IMR-90 (cell line): Measurements from ENCODE around the gene TMOD2. TPM values are rescaled to one million over a fixed set of nuclear protein-coding genes. Genes with fewer than 3 reads are reported as not detected.

Source experiments
- ATAC-seq: fragments of 200-7000 bp; cut with Tn5 transposase; 2 replicates; pipeline ENCODE4 v1.9.1; 2020; ENCODE audit warnings: low read depth, mild to moderate bottlenecking, moderate library complexity
- BruUV-seq: library from RNA; stranded (reverse); fragments of 400-500 nt; replicated peaks from 2 replicates; lab custom pipeline; 2021; lab: Mats Ljungman, UMichigan
- CTCF ChIA-PET: fragments of 300-600 bp; formaldehyde crosslinking; extraction: SDS; loops from one replicate; lab custom pipeline; 2021; ENCODE audit warnings: antibody characterized with exemption; lab: Yijun Ruan, JAX
- POLR2A ChIA-PET: fragments of 300-600 bp; sonication (Branson Sonifier 250); formaldehyde crosslinking; loops from one replicate; lab custom pipeline; 2022; ENCODE audit warnings: antibody characterized with exemption; ENCODE audit not compliant: unreplicated experiment; lab: Charles Lee
- DNase-seq: peaks from one replicate; pipeline ENCODE4 v3.0.0; 2013
- H2AFZ ChIP-seq: replicated peaks from 2 replicates; pipeline ENCODE3; 2013; ENCODE audit warnings: low read length, mild to moderate bottlenecking; ENCODE audit not compliant: poor library complexity
- H2AK5ac ChIP-seq: 2 replicates; pipeline ENCODE4 v1.6.1; 2013; ENCODE audit warnings: low read depth, low read length, inconsistent platforms
- H2AK9ac ChIP-seq: replicated peaks from 2 replicates; pipeline ENCODE3; 2013; ENCODE audit warnings: mild to moderate bottlenecking, low read depth, low read length, moderate library complexity; ENCODE audit not compliant: poor library complexity
- H2BK120ac ChIP-seq: 2 replicates; pipeline ENCODE4 v1.6.1; 2013; ENCODE audit warnings: low read depth, low read length, inconsistent platforms
- H2BK15ac ChIP-seq: 3 replicates; pipeline ENCODE4 v1.6.1; 2013; ENCODE audit warnings: low read depth, low read length, inconsistent platforms
- H2BK20ac ChIP-seq: 2 replicates; pipeline ENCODE4 v1.6.1; 2013; ENCODE audit warnings: low read depth, mild to moderate bottlenecking, inconsistent platforms, low read length, moderate library complexity
- H2BK5ac ChIP-seq: 2 replicates; pipeline ENCODE4 v1.6.1; 2013; ENCODE audit warnings: mild to moderate bottlenecking, low read depth, low read length, inconsistent platforms; ENCODE audit not compliant: poor library complexity, severe bottlenecking
- H3K14ac ChIP-seq: replicated peaks from 2 replicates; pipeline ENCODE4 v1.6.1; 2013; ENCODE audit warnings: low read depth, low read length, inconsistent platforms
- H3K18ac ChIP-seq: 2 replicates; pipeline ENCODE4 v1.6.1; 2013; ENCODE audit warnings: low read depth, low read length, control low read depth
- H3K23ac ChIP-seq: 2 replicates; pipeline ENCODE4 v1.6.1; 2013; ENCODE audit warnings: low read depth, low read length, inconsistent platforms
- H3K27ac ChIP-seq: 2 replicates; pipeline ENCODE4 v1.5.1; 2013; ENCODE audit warnings: mild to moderate bottlenecking, control low read depth, low read length; ENCODE audit not compliant: insufficient read depth
- H3K27me3 ChIP-seq: 2 replicates; pipeline ENCODE4 v1.6.1; 2013; ENCODE audit warnings: low read length; ENCODE audit not compliant: control insufficient read depth, insufficient read depth
- H3K36me3 ChIP-seq: 2 replicates; pipeline ENCODE4 v1.6.1; 2013; ENCODE audit warnings: low read length, mixed read lengths; ENCODE audit not compliant: control insufficient read depth, insufficient read depth
- H3K4ac ChIP-seq: 2 replicates; pipeline ENCODE4 v1.6.1; 2013; ENCODE audit warnings: low read depth, low read length, inconsistent platforms
- H3K4me1 ChIP-seq: 2 replicates; pipeline ENCODE4 v1.6.1; 2013; ENCODE audit warnings: low read length, mixed read lengths; ENCODE audit not compliant: control insufficient read depth, insufficient read depth
- H3K4me2 ChIP-seq: 2 replicates; pipeline ENCODE4 v1.6.1; 2013; ENCODE audit warnings: low read depth, mild to moderate bottlenecking, control low read depth, low read length, moderate library complexity
- H3K4me3 ChIP-seq: 2 replicates; pipeline ENCODE4 v1.5.1; 2013; ENCODE audit warnings: low read depth, mild to moderate bottlenecking, control low read depth, low read length, moderate library complexity; ENCODE audit not compliant: insufficient read depth
- H3K56ac ChIP-seq: 2 replicates; pipeline ENCODE4 v1.6.1; 2013; ENCODE audit warnings: low read length, inconsistent platforms; ENCODE audit not compliant: insufficient read depth; ENCODE audit errors: extremely low read depth
- H3K79me1 ChIP-seq, 2 experiments: 2 replicates each; pipeline ENCODE4 v1.6.1; 2013; ENCODE audit warnings: low read length in 2 of 2, inconsistent platforms in 1 of 2, low read depth in 1 of 2
- H3K9ac ChIP-seq: 2 replicates; pipeline ENCODE4 v1.6.1; 2013; ENCODE audit warnings: low read depth, low read length, control low read depth
- H3K9me1 ChIP-seq: 2 replicates; pipeline ENCODE4 v1.6.1; 2013; ENCODE audit warnings: low read length, inconsistent platforms; ENCODE audit not compliant: insufficient read depth
- H3K9me3 ChIP-seq: 2 replicates; pipeline ENCODE4 v1.6.1; 2013; ENCODE audit warnings: low read length; ENCODE audit not compliant: control insufficient read depth, insufficient read depth
- H4K20me1 ChIP-seq: 2 replicates; pipeline ENCODE4 v1.6.1; 2013; ENCODE audit warnings: low read length, inconsistent platforms; ENCODE audit not compliant: insufficient read depth
- H4K5ac ChIP-seq: 2 replicates; pipeline ENCODE4 v1.6.1; 2013; ENCODE audit warnings: mild to moderate bottlenecking, low read depth, low read length, control low read depth
- H4K8ac ChIP-seq, 2 experiments: 2 replicates each; pipeline ENCODE4 v1.6.1; 2013; ENCODE audit warnings: low read depth in 2 of 2, low read length in 2 of 2, control low read depth in 1 of 2, inconsistent platforms in 1 of 2
- H4K91ac ChIP-seq: 2 replicates; pipeline ENCODE4 v1.6.1; 2013; ENCODE audit warnings: low read depth, low read length, inconsistent platforms; ENCODE audit not compliant: insufficient read depth
- BHLHE40 ChIP-seq: fragments of 150-350 bp; IDR thresholded peaks from 2 replicates; pipeline ENCODE4 v1.6.1; 2016; ENCODE audit warnings: mild to moderate bottlenecking, low read depth, low read length
- CEBPB ChIP-seq: IDR thresholded peaks from 2 replicates; pipeline ENCODE4 v1.6.1; 2012; ENCODE audit warnings: low read depth, low read length, improper control_type of control experiment
- CHD1 ChIP-seq: IDR thresholded peaks from 2 replicates; pipeline ENCODE4 v1.6.1; 2012; ENCODE audit warnings: low read depth, low read length, improper control_type of control experiment
- FOS ChIP-seq: fragments of 150-350 bp; IDR thresholded peaks from 2 replicates; pipeline ENCODE4 v1.6.1; 2016; ENCODE audit warnings: low read depth, low read length
- MAFK ChIP-seq: IDR thresholded peaks from 2 replicates; pipeline ENCODE4 v1.6.1; 2012; ENCODE audit warnings: low read depth, low read length, improper control_type of control experiment
- MAZ ChIP-seq: IDR thresholded peaks from 2 replicates; pipeline ENCODE4 v1.6.1; 2012; ENCODE audit warnings: low read depth, mild to moderate bottlenecking, low read length, improper control_type of control experiment, moderate library complexity, borderline replicate concordance
- MXI1 ChIP-seq: IDR thresholded peaks from 2 replicates; pipeline ENCODE4 v1.6.1; 2012; ENCODE audit warnings: low read depth, mild to moderate bottlenecking, low read length, moderate library complexity, borderline replicate concordance
- NFE2L2 ChIP-seq: fragments of 150-350 bp; IDR thresholded peaks from 2 replicates; pipeline ENCODE4 v1.6.1; 2016; ENCODE audit warnings: low read depth, mild to moderate bottlenecking, low read length
- POLR2A ChIP-seq: IDR thresholded peaks from 2 replicates; pipeline ENCODE4 v1.6.1; 2012; ENCODE audit warnings: mild to moderate bottlenecking, low read depth, low read length
- RAD21 ChIP-seq: IDR thresholded peaks from 2 replicates; pipeline ENCODE4 v1.6.1; 2012; ENCODE audit warnings: low read length, improper control_type of control experiment
- RCOR1 ChIP-seq: IDR thresholded peaks from 2 replicates; pipeline ENCODE4 v1.6.1; 2012; ENCODE audit warnings: mild to moderate bottlenecking, low read length, improper control_type of control experiment; ENCODE audit not compliant: insufficient replicate concordance
- RFX5 ChIP-seq: IDR thresholded peaks from 2 replicates; pipeline ENCODE4 v1.8.0; 2012; ENCODE audit warnings: low read depth, mild to moderate bottlenecking, low read length, moderate library complexity
- SMC3 ChIP-seq: fragments of 150-350 bp; IDR thresholded peaks from 2 replicates; pipeline ENCODE4 v1.6.1; 2016; ENCODE audit warnings: low read depth, mild to moderate bottlenecking, antibody characterized with exemption, low read length, moderate library complexity
- WGBS, 2 experiments: methylation state at CpG; one replicate each; pipeline versions ENCODE4 v1.1.5 to v1.1.7; 2013; ENCODE audit warnings: missing lambda C conversion rate in 2 of 2; ENCODE audit not compliant: insufficient read length in 1 of 2; ENCODE audit errors: extremely low coverage in 2 of 2; 5-methylcytosine and 5-hydroxymethylcytosine counted together
- dilution Hi-C: fragments of 300-500 bp; cut with HindIII; formaldehyde crosslinking; loops from one replicate; pipeline ENCODE4 v1.14.3; 2018; ENCODE audit warnings: low sequenced_read_pairs; ENCODE audit not compliant: unreplicated experiment
- in situ Hi-C: fragments of 300-500 bp; cut with MboI; formaldehyde crosslinking; loops from 3 replicates; pipeline ENCODE4 v1.14.3; 2019; ENCODE audit warnings: low sequenced_read_pairs, inconsistent platforms, mixed read lengths
- intact Hi-C: fragments of 100-400 bp; cut with micrococcal nuclease; formaldehyde crosslinking; loops from 2 replicates; pipeline ENCODE4 v1.10.0; 2022
- polyA plus RNA-seq, 3 experiments: library from polyadenylated mRNA; depleted of rRNA; stranded (reverse); fragments of >200 nt; gene quantifications; 2 replicates each; pipeline ENCODE4 v1.2.3, GENCODE V29; 2012; ENCODE audit warnings: low replicate concordance in 1 of 3
- total RNA-seq: library from RNA; depleted of rRNA; stranded (reverse); fragments of >200 nt; gene quantifications from 2 replicates; pipeline ENCODE4 v1.2.3, GENCODE V29; 2012
- TF ChIP-seq, protein P1 (sequence below): fragments of 150-350 bp; IDR thresholded peaks from 2 replicates; pipeline ENCODE4 v1.6.1; 2017; ENCODE audit warnings: mild to moderate bottlenecking, antibody characterized with exemption, low read length, low read depth
- TF ChIP-seq, protein P2 (sequence below): conservative IDR thresholded peaks from 2 replicates; pipeline ENCODE4 v1.5.1; 2012; ENCODE audit warnings: mild to moderate bottlenecking, low read depth, low read length, improper control_type of control experiment

The TMOD2 gene
- total and polyA plus RNA-seq, 2 of the 4 experiments (the other 2 are of a cell fraction) = 2.8 to 5.4 TPM

DNA sequence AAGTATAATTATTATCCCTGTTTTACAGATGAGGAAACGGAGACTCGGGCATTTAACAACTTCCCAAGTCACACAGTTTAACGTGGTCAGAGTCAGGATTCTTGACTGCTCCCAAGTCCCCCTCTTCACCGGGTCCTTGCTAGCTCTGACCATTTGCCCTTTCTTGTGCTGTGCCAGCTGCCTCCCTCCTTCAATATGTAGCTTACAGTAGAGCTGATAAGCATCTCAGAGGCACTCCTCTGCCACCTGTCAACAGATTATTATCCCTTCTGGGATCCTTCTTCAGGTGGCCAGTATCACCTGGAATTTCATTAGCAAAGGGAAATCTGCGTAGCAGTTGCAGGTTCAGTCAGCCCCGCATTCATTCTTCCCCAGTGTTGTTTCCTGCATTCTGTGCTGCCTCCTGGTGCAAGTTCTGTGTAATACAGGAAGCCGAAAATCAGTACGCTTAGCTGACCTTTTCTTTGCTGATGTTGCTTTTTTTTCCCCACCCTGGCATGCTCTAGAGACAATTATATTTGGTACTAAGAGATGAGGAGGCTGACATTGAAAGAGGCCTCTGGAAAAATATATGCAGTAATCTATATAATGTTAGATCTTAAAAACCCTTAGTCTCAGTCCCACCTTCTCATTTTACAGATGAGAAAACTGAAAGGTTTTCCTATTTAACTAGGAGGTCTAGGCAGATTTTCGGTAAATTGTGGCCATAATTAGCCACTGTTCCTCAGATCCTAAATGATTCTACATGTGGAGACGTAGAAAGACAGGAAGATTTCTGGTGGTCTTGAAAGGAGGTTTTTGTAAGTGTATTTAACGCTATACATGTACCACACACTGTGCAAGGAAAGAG, 24.8 kb downstream of the TMOD2 start:
- no TSS peak for BruUV-seq
- Histone ChIP-seq H2BK120ac (no peak overlapping the region), H3K27ac (no peak overlapping the region), H3K27me3 (no peaks in the 10 kb centered on the region), H4K20me1 (no peaks in the 10 kb centered on the region), H2BK5ac (no peak overlapping the region), H3K56ac (no peak overlapping the region), H2AFZ (no peak overlapping the region), H4K5ac (no peak overlapping the region), H3K18ac (no peak overlapping the region), H4K8ac (no peak overlapping the region), H2BK15ac (no peak overlapping the region), H3K36me3 (peaks cover 6% of the 10 kb centered on the region; the same call in 1 of the 2 replicates), H2BK20ac (no peak overlapping the region), H3K14ac (no peak overlapping the region), H3K4me1 (no peaks in the 10 kb centered on the region), H2AK9ac (no peak overlapping the region), H3K4ac (no peak overlapping the region), H3K9me3 (no peaks in the 10 kb centered on the region), H3K79me1 (no peaks in the 10 kb centered on the region), H3K4me2 (no peak overlapping the region), H4K91ac (no peak overlapping the region), H3K9ac (no peak overlapping the region), H3K23ac (no peak overlapping the region), H2AK5ac (no peak overlapping the region), H3K4me3 (no peak overlapping the region), H3K9me1 (no peaks in the 10 kb centered on the region; the same call in 1 of the 2 replicates)
- intact Hi-C loops = loop anchor here (1.0 to 5.0 kb wide), 2 partner anchors 126 to 239 kb away; no protein-coding TSS in a partner anchor
- WGBS, 2 experiments = 83% methylated on average over 1 of the region's 11 CpGs; no CpG with 5 or more reads in 1 of the 2 experiments
- ChIA-PET CTCF (interaction anchor here (0.6 to 5.4 kb wide), 26 partner anchors 8 to 239 kb away, joined by 3 to 72 read pairs (median 4); partner anchors contain the start of gene LYSMD2), POLR2A (interaction anchor here (0.5 kb wide), 1 partner anchor 126 kb away, joined by 6 read pairs; no protein-coding TSS in a partner anchor)
- dilution Hi-C loops = no loop called here
- TF ChIP-seq RAD21 (peak; percentile 85), CEBPB (no peak), MAFK (peak; percentile 89), BHLHE40 (no peak), RFX5 (no peak), MXI1 (no peak), RCOR1 (no peak), SMC3 (peak; percentile 84), MAZ (no peak), POLR2A (no peak), NFE2L2 (no peak), FOS (no peak), CHD1 (no peak)
- TF ChIP-seq, protein P1, sequence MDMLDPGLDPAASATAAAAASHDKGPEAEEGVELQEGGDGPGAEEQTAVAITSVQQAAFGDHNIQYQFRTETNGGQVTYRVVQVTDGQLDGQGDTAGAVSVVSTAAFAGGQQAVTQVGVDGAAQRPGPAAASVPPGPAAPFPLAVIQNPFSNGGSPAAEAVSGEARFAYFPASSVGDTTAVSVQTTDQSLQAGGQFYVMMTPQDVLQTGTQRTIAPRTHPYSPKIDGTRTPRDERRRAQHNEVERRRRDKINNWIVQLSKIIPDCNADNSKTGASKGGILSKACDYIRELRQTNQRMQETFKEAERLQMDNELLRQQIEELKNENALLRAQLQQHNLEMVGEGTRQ = no peak
- TF ChIP-seq, protein P2, sequence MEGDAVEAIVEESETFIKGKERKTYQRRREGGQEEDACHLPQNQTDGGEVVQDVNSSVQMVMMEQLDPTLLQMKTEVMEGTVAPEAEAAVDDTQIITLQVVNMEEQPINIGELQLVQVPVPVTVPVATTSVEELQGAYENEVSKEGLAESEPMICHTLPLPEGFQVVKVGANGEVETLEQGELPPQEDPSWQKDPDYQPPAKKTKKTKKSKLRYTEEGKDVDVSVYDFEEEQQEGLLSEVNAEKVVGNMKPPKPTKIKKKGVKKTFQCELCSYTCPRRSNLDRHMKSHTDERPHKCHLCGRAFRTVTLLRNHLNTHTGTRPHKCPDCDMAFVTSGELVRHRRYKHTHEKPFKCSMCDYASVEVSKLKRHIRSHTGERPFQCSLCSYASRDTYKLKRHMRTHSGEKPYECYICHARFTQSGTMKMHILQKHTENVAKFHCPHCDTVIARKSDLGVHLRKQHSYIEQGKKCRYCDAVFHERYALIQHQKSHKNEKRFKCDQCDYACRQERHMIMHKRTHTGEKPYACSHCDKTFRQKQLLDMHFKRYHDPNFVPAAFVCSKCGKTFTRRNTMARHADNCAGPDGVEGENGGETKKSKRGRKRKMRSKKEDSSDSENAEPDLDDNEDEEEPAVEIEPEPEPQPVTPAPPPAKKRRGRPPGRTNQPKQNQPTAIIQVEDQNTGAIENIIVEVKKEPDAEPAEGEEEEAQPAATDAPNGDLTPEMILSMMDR = peak; percentile 78
- ATAC-seq (peak; percentile 88), DNase-seq (peak; percentile 55)
- in situ Hi-C loops = no loop called here
